MM.1S (cell line): ENCODE measurements around the gene CCT5.

Experiments used
- EZH2phosphoT487 ChIP-seq: fragments of 300-600 bp; sonication (generic); IDR thresholded peaks from 2 replicates; pipeline ENCODE4 v1.6.1; 2018; ENCODE audit warnings: antibody characterized with exemption, low read length
- TF ChIP-seq, protein P1 (sequence below): fragments of 300-600 bp; sonication (generic); IDR thresholded peaks from 2 replicates; pipeline ENCODE4 v1.5.1; 2016; ENCODE audit warnings: antibody characterized with exemption, low read length, mixed read lengths

DNA sequence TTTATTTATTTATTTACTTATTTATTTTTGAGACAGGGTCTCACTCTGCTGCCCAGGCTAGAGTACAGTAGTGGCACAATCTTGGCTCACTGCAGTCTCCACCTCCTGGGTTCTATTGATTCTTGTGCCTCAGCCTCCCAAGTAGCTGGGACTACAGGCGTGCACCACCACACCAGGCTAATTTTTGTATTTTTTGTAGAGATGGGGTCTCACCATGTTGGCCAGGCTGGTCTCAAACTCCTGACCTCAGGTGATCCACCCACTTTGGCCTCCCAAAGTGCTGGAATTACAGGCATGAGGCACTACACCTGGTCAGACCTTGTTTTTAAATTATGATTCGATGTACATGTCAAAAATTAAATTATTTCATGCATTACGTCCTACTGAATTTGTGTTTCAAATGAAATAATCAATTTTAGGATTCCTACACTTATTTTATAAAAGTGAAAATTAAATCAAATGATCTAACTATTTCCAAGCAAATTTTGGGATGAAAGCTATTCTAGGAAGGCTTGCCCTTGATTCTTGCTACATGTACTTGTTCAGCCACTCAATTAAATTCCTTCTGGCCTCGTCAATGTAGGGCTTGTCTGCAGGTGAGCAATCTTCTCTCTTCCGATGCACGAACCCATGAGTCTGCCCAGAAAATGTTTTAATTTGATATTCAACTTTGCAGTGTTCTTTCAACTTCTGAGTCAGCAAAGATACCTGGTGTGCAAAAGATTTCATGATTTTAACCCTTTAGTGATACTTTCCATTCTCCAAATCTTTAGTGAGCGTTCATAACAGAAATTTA, 30.0 kb downstream of the CCT5 start:
- TF ChIP-seq, protein P1, sequence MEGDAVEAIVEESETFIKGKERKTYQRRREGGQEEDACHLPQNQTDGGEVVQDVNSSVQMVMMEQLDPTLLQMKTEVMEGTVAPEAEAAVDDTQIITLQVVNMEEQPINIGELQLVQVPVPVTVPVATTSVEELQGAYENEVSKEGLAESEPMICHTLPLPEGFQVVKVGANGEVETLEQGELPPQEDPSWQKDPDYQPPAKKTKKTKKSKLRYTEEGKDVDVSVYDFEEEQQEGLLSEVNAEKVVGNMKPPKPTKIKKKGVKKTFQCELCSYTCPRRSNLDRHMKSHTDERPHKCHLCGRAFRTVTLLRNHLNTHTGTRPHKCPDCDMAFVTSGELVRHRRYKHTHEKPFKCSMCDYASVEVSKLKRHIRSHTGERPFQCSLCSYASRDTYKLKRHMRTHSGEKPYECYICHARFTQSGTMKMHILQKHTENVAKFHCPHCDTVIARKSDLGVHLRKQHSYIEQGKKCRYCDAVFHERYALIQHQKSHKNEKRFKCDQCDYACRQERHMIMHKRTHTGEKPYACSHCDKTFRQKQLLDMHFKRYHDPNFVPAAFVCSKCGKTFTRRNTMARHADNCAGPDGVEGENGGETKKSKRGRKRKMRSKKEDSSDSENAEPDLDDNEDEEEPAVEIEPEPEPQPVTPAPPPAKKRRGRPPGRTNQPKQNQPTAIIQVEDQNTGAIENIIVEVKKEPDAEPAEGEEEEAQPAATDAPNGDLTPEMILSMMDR = no peak
- no peak for TF ChIP-seq EZH2phosphoT487
